Thoracic aorta (tissue), 2 donors: ENCODE data around the gene LINGO4. TPM values are rescaled to one million over a fixed set of nuclear protein-coding genes. Genes with fewer than 3 reads are reported as not detected.

Source experiments
- ATAC-seq: fragments of 150-250 bp; one replicate; pipeline ENCODE4 v1.8.0; 2017; ENCODE audit warnings: low read depth; ENCODE audit not compliant: insufficient number of reproducible peaks, low FRiP score
- DNase-seq: peaks from one replicate; pipeline ENCODE4 v3.0.0-alpha.2; 2020; ENCODE audit warnings: low spot score
- H3K27ac ChIP-seq, 2 donors: fragments of 200-600 bp; sonication (generic); 1 replicate in 1 of 2; 2 replicates in 1 of 2; pipeline ENCODE4 v1.5.1; 2016; ENCODE audit warnings: mild to moderate bottlenecking in 2 of 2, moderate library complexity in 2 of 2
- H3K27me3 ChIP-seq: fragments of 200-600 bp; sonication (generic); replicated peaks from 2 replicates; pipeline ENCODE4 v1.6.0; 2016; ENCODE audit warnings: mild to moderate bottlenecking; ENCODE audit not compliant: insufficient read depth
- H3K36me3 ChIP-seq: fragments of 200-600 bp; sonication (generic); one replicate; pipeline ENCODE4 v1.5.1; 2016
- H3K4me1 ChIP-seq, 2 donors: fragments of 200-600 bp; sonication (generic); 1 replicate in 1 of 2; 2 replicates in 1 of 2; pipeline versions ENCODE4 v1.5.1 to v1.6.0; 2016; ENCODE audit warnings: low read depth in 2 of 2, mild to moderate bottlenecking in 1 of 2; ENCODE audit not compliant: control insufficient read depth in 1 of 2
- H3K4me3 ChIP-seq: fragments of 200-600 bp; sonication (generic); 2 replicates; pipeline ENCODE4 v1.5.1; 2016; ENCODE audit warnings: mild to moderate bottlenecking
- H3K9me3 ChIP-seq: fragments of 200-600 bp; sonication (generic); 2 replicates; pipeline ENCODE4 v1.5.1; 2016
- total RNA-seq, 2 donors: library from RNA; depleted of rRNA; stranded (reverse); fragments of >200 nt; gene quantifications; one replicate each; pipeline versions ENCODE4 v1.1.0 to v1.2.3, GENCODE V29; 2016
- TF ChIP-seq, protein P1 (sequence below): fragments of 200-600 bp; sonication (generic); IDR thresholded peaks from one replicate; pipeline ENCODE4 v1.5.1; 2019; ENCODE audit warnings: antibody characterized with exemption

The LINGO4 gene
- total RNA-seq, 2 donors from 2014 or later, result not detected

DNA sequence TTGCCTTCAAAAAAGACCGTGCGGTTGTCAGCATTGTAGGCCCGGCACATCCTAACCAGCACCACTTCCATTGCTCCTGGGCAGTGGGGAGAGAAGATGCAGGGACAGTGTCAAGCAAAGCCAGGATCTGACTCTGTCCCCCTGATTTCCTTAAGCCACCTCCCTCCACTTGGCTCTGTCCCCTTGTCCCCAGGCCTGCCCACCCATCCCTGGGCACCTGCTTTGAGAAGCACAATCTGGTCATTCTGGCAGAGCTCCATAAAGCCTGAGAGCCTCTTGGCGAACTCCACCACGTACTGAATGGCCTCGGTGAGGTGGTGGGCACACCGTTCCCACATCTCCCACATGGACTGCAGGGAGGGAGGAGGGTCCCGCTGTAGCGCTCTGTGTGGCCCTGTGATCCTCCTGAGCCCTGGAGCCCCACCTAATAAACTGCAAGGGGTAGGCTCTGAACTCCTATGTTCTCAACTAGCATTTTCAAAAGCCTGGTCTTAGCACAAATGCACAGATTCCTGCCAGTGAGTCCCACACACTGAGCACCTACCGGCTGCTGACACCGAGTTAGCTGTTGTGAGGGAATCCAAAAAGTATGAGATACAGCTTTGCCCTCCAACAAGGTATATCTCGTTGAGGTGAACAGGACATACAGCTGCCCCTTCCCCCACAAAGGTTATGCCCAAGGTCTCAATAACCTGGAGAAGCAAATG is 8.2 kb upstream of the LINGO4 start:
- TF ChIP-seq, protein P1, sequence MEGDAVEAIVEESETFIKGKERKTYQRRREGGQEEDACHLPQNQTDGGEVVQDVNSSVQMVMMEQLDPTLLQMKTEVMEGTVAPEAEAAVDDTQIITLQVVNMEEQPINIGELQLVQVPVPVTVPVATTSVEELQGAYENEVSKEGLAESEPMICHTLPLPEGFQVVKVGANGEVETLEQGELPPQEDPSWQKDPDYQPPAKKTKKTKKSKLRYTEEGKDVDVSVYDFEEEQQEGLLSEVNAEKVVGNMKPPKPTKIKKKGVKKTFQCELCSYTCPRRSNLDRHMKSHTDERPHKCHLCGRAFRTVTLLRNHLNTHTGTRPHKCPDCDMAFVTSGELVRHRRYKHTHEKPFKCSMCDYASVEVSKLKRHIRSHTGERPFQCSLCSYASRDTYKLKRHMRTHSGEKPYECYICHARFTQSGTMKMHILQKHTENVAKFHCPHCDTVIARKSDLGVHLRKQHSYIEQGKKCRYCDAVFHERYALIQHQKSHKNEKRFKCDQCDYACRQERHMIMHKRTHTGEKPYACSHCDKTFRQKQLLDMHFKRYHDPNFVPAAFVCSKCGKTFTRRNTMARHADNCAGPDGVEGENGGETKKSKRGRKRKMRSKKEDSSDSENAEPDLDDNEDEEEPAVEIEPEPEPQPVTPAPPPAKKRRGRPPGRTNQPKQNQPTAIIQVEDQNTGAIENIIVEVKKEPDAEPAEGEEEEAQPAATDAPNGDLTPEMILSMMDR, result no peak
- no peaks in the 10 kb centered on the region for H3K9me3 ChIP-seq
- ATAC-seq (no peak), DNase-seq (no peak)
- no peak overlapping the region for H3K27ac ChIP-seq
- H3K4me1 ChIP-seq, result no peaks in the 10 kb centered on the region
- H3K36me3 ChIP-seq, result no peaks in the 10 kb centered on the region
- no peak overlapping the region for H3K4me3 ChIP-seq
- no peaks in the 10 kb centered on the region for H3K27me3 ChIP-seq

DNA sequence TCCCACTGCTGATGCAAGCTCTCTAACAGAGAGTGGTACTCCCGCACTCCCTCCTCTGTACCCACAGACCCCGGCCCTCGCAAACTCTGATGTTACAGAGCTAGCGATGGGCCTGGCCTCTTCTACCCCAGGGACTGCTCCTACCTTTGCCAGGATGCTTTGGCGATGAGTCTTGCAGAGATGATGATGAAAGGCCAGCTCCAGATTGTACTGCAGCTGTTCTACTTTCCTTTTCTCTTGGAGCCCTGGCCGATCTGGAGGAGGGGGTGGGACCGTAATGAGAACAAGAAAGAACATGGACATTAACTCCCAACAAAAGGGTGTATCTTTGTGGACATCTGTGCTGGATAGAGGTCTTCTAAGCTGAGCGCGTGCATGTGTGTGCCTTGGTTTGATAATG is 6.0 kb upstream of the LINGO4 start:
- H3K9me3 ChIP-seq, result no peaks in the 10 kb centered on the region

DNA sequence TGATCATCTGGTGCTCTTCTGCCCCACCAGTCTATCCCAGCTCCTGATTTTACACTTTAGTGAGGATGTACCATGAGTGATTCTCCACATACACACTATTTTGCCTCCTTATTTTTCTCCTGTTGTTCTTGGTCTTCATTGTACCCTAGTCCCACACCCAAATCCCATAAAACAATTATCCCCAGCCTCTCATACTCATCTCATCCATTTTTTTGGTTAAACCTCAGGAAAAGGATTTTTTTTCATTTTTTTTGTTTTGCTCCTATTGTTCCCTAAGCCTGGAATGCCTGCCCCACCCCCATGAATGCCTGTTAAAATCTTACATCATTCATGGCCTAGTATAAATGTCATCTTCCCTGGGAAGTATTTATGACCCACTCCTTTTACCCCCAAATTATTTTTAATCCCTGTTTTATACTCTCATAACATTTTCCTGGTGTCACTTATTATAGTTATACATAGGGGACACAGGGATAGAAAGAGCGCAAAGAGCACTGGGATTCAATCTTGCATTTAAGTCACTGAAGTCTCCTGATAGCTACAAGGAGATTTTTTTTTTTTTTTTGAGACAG is 4.9 kb upstream of the LINGO4 start:
- DNase-seq (no peak), ATAC-seq (no peak)
- no peaks in the 10 kb centered on the region for H3K9me3 ChIP-seq
- TF ChIP-seq, protein P1, result no peak
- no peaks in the 10 kb centered on the region for H3K36me3 ChIP-seq
- H3K27me3 ChIP-seq, result no peaks in the 10 kb centered on the region
- H3K4me1 ChIP-seq, result no peaks in the 10 kb centered on the region
- no peak overlapping the region for H3K4me3 ChIP-seq
- H3K27ac ChIP-seq, result no peak overlapping the region

More for the DNA sequence above, 6.0 kb upstream of the LINGO4 start:
- Histone ChIP-seq H3K27me3 (no peaks in the 10 kb centered on the region), H3K36me3 (no peaks in the 10 kb centered on the region), H3K27ac (no peak overlapping the region), H3K4me1 (no peaks in the 10 kb centered on the region), H3K4me3 (no peak overlapping the region)
- no peak for DNase-seq
- ATAC-seq, result no peak
- TF ChIP-seq, protein P1, result no peak

DNA sequence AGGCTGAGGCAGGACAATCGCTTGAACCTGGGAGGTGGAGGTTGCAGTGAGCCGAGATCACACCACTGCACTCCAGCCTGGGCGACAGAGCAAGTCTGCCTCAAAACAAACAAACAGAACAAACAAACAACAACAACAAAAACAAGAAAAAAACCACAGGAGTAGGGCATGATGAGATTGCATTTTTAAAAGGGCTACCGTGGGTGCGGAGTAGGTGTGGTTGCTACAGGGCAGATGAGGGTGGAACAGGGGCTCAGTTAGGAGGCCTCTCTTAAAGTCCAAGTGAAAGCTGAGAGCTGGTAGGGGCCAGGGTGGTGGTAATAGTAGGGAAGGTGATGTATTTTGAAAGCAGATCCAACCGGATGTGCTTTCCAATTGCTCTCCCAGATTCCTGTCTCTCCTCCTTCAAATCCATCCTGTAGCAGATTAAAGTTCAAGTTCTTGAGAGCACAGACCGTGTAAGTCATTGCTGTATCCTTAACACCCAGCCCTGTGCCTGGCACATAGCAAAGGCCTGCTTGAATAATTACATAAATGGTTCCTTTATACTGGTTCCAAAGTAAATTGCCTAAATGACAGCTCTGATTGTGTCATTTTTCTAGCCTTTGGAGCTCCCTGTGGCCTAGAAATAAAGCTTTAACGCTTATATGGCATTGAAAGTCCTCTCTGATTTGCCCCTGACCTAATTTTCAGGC is 4.2 kb upstream of the LINGO4 start:
- H3K27ac ChIP-seq, result no peak overlapping the region
- no peaks in the 10 kb centered on the region for H3K36me3 ChIP-seq
- no peak for DNase-seq
- H3K4me3 ChIP-seq, result no peak overlapping the region
- no peaks in the 10 kb centered on the region for H3K27me3 ChIP-seq
- TF ChIP-seq, protein P1, result no peak
- no peaks in the 10 kb centered on the region for H3K4me1 ChIP-seq
- no peak for ATAC-seq
- H3K9me3 ChIP-seq, result no peaks in the 10 kb centered on the region

DNA sequence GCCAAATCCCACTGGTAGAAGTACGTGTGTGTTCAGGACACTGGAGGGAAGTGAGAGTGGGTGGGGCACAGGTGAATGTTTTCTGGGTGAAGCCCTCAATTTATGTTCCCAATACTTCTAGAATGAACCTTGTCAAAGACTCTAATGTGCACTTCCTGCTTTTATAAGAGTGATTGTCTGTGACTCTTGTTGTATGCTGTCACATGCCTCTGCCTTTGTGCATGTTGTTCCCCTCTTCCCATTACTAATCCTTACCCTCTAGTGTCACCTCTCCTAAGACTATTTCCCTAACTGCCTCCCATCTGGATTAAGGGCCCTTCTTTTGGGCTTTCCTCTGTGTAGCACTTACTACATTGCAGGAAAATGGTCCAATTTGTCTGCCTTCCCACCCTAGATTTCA is 2.5 kb upstream of the LINGO4 start:
- Histone ChIP-seq H3K27ac (no peak overlapping the region), H3K4me3 (no peak overlapping the region)
- DNase-seq, result no peak

More for the DNA sequence above, 2.5 kb upstream of the LINGO4 start:
- ATAC-seq, result no peak
- Histone ChIP-seq H3K4me1 (no peaks in the 10 kb centered on the region), H3K27me3 (no peaks in the 10 kb centered on the region), H3K9me3 (no peaks in the 10 kb centered on the region), H3K36me3 (no peaks in the 10 kb centered on the region)
- TF ChIP-seq, protein P1, result no peak
